ENCODE results near the gene CPN1.
A peak's percentile ranks its signal among the peaks of the same experiment; 100 is the strongest.

DNA sequence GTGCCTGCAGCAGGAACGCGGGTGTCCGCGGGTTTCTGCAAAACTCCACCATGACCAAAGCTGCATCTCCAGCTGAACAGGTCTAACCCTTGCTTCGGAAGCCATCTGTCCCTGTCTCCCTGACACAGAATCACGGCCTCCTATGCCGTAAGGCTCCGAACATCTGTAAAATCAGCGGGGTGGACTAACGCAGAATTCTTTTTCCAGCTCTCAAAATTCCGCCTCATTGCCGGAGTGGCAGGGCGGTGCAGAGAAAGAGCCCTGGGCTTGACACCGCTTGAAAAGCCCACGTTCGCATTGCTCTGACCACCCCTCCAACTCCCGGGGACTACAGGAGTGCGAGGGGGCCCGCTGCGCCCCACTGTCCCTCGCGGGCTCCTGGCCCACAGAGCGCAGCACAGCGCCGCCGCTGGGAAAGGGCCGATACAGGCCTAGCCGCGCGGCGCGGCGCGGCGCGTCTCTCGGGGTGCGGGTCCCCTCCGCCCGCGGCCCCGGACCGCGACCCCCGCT lies 72.3 kb downstream of the CPN1 start:
- TF ChIP-seq, protein P1, sequence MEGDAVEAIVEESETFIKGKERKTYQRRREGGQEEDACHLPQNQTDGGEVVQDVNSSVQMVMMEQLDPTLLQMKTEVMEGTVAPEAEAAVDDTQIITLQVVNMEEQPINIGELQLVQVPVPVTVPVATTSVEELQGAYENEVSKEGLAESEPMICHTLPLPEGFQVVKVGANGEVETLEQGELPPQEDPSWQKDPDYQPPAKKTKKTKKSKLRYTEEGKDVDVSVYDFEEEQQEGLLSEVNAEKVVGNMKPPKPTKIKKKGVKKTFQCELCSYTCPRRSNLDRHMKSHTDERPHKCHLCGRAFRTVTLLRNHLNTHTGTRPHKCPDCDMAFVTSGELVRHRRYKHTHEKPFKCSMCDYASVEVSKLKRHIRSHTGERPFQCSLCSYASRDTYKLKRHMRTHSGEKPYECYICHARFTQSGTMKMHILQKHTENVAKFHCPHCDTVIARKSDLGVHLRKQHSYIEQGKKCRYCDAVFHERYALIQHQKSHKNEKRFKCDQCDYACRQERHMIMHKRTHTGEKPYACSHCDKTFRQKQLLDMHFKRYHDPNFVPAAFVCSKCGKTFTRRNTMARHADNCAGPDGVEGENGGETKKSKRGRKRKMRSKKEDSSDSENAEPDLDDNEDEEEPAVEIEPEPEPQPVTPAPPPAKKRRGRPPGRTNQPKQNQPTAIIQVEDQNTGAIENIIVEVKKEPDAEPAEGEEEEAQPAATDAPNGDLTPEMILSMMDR (IDR thresholded peaks at IDR 0.05; ENCODE audit: extremely low read depth in 1 of 2, insufficient read depth in 1 of 2, low read depth in 1 of 2, low read length in 2 of 2) = peak in 1 of 2 donors; percentile 69
- TF ChIP-seq, protein P2, sequence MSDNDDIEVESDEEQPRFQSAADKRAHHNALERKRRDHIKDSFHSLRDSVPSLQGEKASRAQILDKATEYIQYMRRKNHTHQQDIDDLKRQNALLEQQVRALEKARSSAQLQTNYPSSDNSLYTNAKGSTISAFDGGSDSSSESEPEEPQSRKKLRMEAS (IDR thresholded peaks at IDR 0.05; ENCODE audit: insufficient read depth, insufficient read length) = no peak
- no peak for TF ChIP-seq EZH2 (IDR thresholded peaks at IDR 0.05; ENCODE audit: borderline replicate concordance, low read depth, low read length, severe bottlenecking)
